ENCODE results near the gene SEMA3C.

GRCh38 chr7:80807166-80807900 is 111.5 kb downstream of the SEMA3C start:
- TF ChIP-seq CTCF (conservative IDR thresholded peaks at IDR 0.05 in 1 of 2, IDR thresholded peaks at IDR 0.05 in 1 of 2; ENCODE audit: low read depth in 1 of 2, low read length in 2 of 2) (no peak), EZH2 (IDR thresholded peaks at IDR 0.05; ENCODE audit: low read length, missing control alignments) (no peak)
